ENCODE data around the gene SKIDA1. TPM values are rescaled to one million over a fixed set of nuclear protein-coding genes. Genes with fewer than 3 reads are reported as not detected.
A peak's percentile ranks its signal among the peaks of the same experiment; 100 is the strongest.

Gene SKIDA1
- total RNA-seq, 1 experiment from 2014 or later = 0.34 TPM

- 0 out of 2 replicates have a peak, but pooled peaks have one; percentile 40 for ATAC-seq
- H3K27me3 ChIP-seq (ENCODE audit: insufficient read depth, low read length) = no peaks in the 10 kb centered on the region
- H2AFZ ChIP-seq (ENCODE audit: low read depth, low read length, poor library complexity, severe bottlenecking) = no peak overlapping the region
- H3K4me2 ChIP-seq (ENCODE audit: low read length) = no peak overlapping the region
- DNase-seq (ENCODE audit: low read depth, low spot score) = no peak
- ChIA-PET POLR2A (no interaction called here), CTCF (no interaction called here), RAD21 (ENCODE audit: low non-redundant PET in 1 of 2, low total read pairs in 2 of 2, uncharacterized antibody in 2 of 2, unreplicated experiment in 2 of 2) (no interaction called here)
- H3K9me2 ChIP-seq (ENCODE audit: insufficient read depth) = no peaks in the 10 kb centered on the region
- H3K79me2 ChIP-seq (ENCODE audit: insufficient read depth, low read length) = no peaks in the 10 kb centered on the region
- H4K20me1 ChIP-seq (ENCODE audit: insufficient read depth) = no peaks in the 10 kb centered on the region
- TF ChIP-seq EZH2phosphoT487 (IDR thresholded peaks at IDR 0.05; ENCODE audit: borderline replicate concordance) = no peak
- no peak for TF ChIP-seq ZNF274 (IDR thresholded peaks at IDR 0.05; ENCODE audit: low read depth, low read length)
- no peak for TF ChIP-seq JUND (IDR thresholded peaks at IDR 0.05)
- TF ChIP-seq ELF1 (IDR thresholded peaks at IDR 0.05; ENCODE audit: borderline replicate concordance, low read depth) = no peak
- TF ChIP-seq EZH2 (IDR thresholded peaks at IDR 0.05) = no peak
- TF ChIP-seq MAX (IDR thresholded peaks at IDR 0.05) = no peak
- no peak for TF ChIP-seq YY1 (IDR thresholded peaks at IDR 0.05; ENCODE audit: extremely low read depth, insufficient replicate concordance, low read depth, low read length)
- no peak for TF ChIP-seq TCF7L2 (IDR thresholded peaks at IDR 0.05; ENCODE audit: borderline replicate concordance, extremely low read depth, insufficient read depth, insufficient read length)
- no peak for TF ChIP-seq POLR2AphosphoS5 (IDR thresholded peaks at IDR 0.05; ENCODE audit: low read depth, low read length)
- no peak for TF ChIP-seq POLR2A (IDR thresholded peaks at IDR 0.05; ENCODE audit: borderline replicate concordance, extremely low read depth, insufficient read depth, insufficient read length)
- H3K4me3 ChIP-seq (replicated peaks in 1 of 2; ENCODE audit: low read depth in 1 of 2, low read length in 2 of 2) = no peak overlapping the region
- no peaks in the 10 kb centered on the region for H3K9me3 ChIP-seq (ENCODE audit: control insufficient read depth in 1 of 2, insufficient read depth in 1 of 2, low read depth in 1 of 2, low read length in 2 of 2)
- no peak overlapping the region for H3K27ac ChIP-seq (ENCODE audit: low read depth, low read length)
- no peaks in the 10 kb centered on the region for H3K4me1 ChIP-seq (ENCODE audit: control insufficient read depth in 1 of 2, insufficient read depth in 2 of 2, low read length in 2 of 2)
- no TSS peak for BruUV-seq (replicated peaks)
- H3K9ac ChIP-seq (ENCODE audit: low read length) = no peak overlapping the region
- intact Hi-C loops (cut with micrococcal nuclease) = no loop called here
- H3K36me3 ChIP-seq (ENCODE audit: control insufficient read depth in 1 of 2, insufficient read depth in 2 of 2, low read length in 2 of 2) = no peaks in the 10 kb centered on the region
These were observed 57.4 kb downstream of the SKIDA1 start for GRCh38 chr10:21468086-21468485.

- H3K9me2 ChIP-seq (ENCODE audit: insufficient read depth) = no peaks in the 10 kb centered on the region
- POLR2A ChIA-PET = no interaction called here
- no peaks in the 10 kb centered on the region for H4K20me1 ChIP-seq (ENCODE audit: insufficient read depth)
- H3K4me1 ChIP-seq (ENCODE audit: control insufficient read depth in 1 of 2, insufficient read depth in 2 of 2, low read length in 2 of 2) = no peaks in the 10 kb centered on the region
- no TSS peak for BruUV-seq (replicated peaks)
- RAD21 ChIA-PET (ENCODE audit: low non-redundant PET in 1 of 2, low total read pairs in 2 of 2, uncharacterized antibody in 2 of 2, unreplicated experiment in 2 of 2) = no interaction called here
- no peak overlapping the region for H2AFZ ChIP-seq (ENCODE audit: low read depth, low read length, poor library complexity, severe bottlenecking)
- H3K4me3 ChIP-seq (replicated peaks in 1 of 2; ENCODE audit: low read depth in 1 of 2, low read length in 2 of 2) = no peak overlapping the region
- no peak overlapping the region for H3K27ac ChIP-seq (ENCODE audit: low read depth, low read length)
- DNase-seq (ENCODE audit: low read depth, low spot score) = no peak
- CTCF ChIA-PET = no interaction called here
- no peaks in the 10 kb centered on the region for H3K9me3 ChIP-seq (ENCODE audit: control insufficient read depth in 1 of 2, insufficient read depth in 1 of 2, low read depth in 1 of 2, low read length in 2 of 2)
- H3K9ac ChIP-seq (ENCODE audit: low read length) = no peak overlapping the region
- no peaks in the 10 kb centered on the region for H3K36me3 ChIP-seq (ENCODE audit: control insufficient read depth in 1 of 2, insufficient read depth in 2 of 2, low read length in 2 of 2)
- H3K79me2 ChIP-seq (ENCODE audit: insufficient read depth, low read length) = no peaks in the 10 kb centered on the region
- H3K27me3 ChIP-seq (ENCODE audit: insufficient read depth, low read length) = no peaks in the 10 kb centered on the region
- no peak overlapping the region for H3K4me2 ChIP-seq (ENCODE audit: low read length)
- intact Hi-C loops (cut with micrococcal nuclease) = no loop called here
- ATAC-seq = no peak
- no peak for TF ChIP-seq ZFX (IDR thresholded peaks at IDR 0.05)
- no peak for TF ChIP-seq ZNF274 (IDR thresholded peaks at IDR 0.05; ENCODE audit: low read depth, low read length)
- TF ChIP-seq ATF3 (IDR thresholded peaks at IDR 0.05) = no peak
- TF ChIP-seq CTCF (IDR thresholded peaks at IDR 0.05 in 2 of 3, conservative IDR thresholded peaks at IDR 0.05 in 1 of 3; ENCODE audit: borderline replicate concordance in 1 of 3, insufficient read depth in 1 of 3, low read depth in 2 of 3, low read length in 2 of 3) = no peak
- no peak for TF ChIP-seq FOSL1 (IDR thresholded peaks at IDR 0.05; ENCODE audit: low read depth)
- TF ChIP-seq TCF7L2 (IDR thresholded peaks at IDR 0.05; ENCODE audit: borderline replicate concordance, extremely low read depth, insufficient read depth, insufficient read length) = no peak
- no peak for TF ChIP-seq POLR2A (IDR thresholded peaks at IDR 0.05; ENCODE audit: borderline replicate concordance, extremely low read depth, insufficient read depth, insufficient read length)
- no peak for TF ChIP-seq POLR2AphosphoS5 (IDR thresholded peaks at IDR 0.05; ENCODE audit: low read depth, low read length)
- TF ChIP-seq SP1 (IDR thresholded peaks at IDR 0.05; ENCODE audit: low read depth) = no peak
- TF ChIP-seq ZBTB33 (IDR thresholded peaks at IDR 0.05; ENCODE audit: extremely low read depth, insufficient replicate concordance, low read length) = no peak
- TF ChIP-seq ELF1 (IDR thresholded peaks at IDR 0.05; ENCODE audit: borderline replicate concordance, low read depth) = no peak
- TF ChIP-seq YY1 (IDR thresholded peaks at IDR 0.05; ENCODE audit: extremely low read depth, insufficient replicate concordance, low read depth, low read length) = no peak
These were observed 57.8 kb downstream of the SKIDA1 start for GRCh38 chr10:21467633-21468032.
